ENCODE measurements around the gene ACADSB.

ACADSB gene

DNA sequence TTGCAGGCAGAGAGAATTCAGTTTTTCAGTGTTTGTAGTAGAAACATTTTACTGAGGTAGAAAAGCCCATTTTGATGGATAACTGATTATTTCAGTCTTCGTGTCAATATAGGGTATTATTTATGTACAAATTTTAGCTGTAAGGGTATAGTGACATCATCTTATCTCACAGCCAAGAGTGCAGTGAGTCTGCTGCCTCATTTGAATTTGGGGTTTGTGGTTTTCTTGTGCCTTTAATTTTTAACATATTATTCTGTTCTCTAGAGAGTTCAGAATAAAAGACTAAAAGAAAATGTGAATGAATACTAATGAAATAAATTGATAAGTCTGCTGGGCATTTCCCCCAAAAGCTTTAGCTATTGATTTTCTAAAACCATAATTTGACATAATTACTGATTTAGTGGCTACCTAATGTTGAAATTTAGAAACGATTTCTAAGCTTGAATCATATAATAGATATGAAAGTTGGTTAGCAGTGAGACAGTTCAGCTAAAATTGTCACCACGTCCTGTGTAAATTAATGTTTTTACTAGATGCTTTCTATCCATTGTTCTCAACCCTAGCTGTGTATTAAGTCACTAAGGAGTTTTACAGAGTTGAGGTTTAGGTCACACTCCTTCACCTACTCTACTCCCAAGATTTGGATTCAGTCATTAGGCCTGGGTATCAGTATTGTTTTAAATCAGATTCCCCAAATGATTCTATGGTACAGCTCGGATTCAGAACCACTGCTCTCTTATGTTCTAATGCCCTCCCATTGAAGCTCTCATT lies 37.3 kb downstream of the ACADSB start:
- Histone ChIP-seq H3K27me3 (ENCODE audit: control insufficient read depth, insufficient read depth, low read length) (no peaks in the 10 kb centered on the region), H3K4me3 (ENCODE audit: low read depth, low read length) (no peak overlapping the region), H3K4me1 (ENCODE audit: control insufficient read depth, insufficient read depth, low read length) (no peaks in the 10 kb centered on the region), H3K36me3 (ENCODE audit: control insufficient read depth, insufficient read depth, low read length) (no peaks in the 10 kb centered on the region), H3K9me3 (ENCODE audit: control insufficient read depth, insufficient read depth, low read length) (no peaks in the 10 kb centered on the region), H3K9ac (ENCODE audit: low read depth, low read length) (no peak overlapping the region)

DNA sequence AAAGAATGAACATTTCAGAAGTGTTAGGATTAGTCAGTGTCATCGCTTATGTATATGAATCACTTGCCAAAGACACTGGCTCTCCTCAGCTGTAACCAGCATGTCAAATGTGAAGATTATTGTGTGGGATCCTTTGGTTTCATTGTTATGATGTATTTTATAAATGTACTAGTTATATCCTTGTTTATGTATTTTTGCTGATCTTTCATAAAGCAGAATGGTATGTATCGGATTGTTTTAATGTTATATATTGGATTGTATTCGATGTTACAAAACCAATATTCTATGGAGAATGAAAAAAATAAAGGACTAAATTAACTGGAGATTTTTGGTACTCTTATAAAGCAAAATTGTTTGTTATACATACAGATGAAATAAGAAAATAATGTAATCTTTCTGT lies 49.2 kb downstream of the ACADSB start:
- Histone ChIP-seq H3K9me3 (ENCODE audit: control insufficient read depth, insufficient read depth, low read length) (no peaks in the 10 kb centered on the region), H3K4me1 (ENCODE audit: control insufficient read depth, insufficient read depth, low read length) (no peaks in the 10 kb centered on the region), H3K9ac (ENCODE audit: low read depth, low read length) (no peak overlapping the region), H3K27me3 (ENCODE audit: control insufficient read depth, insufficient read depth, low read length) (no peaks in the 10 kb centered on the region), H3K36me3 (ENCODE audit: control insufficient read depth, insufficient read depth, low read length) (no peaks in the 10 kb centered on the region), H3K4me3 (ENCODE audit: low read depth, low read length) (no peak overlapping the region)

DNA sequence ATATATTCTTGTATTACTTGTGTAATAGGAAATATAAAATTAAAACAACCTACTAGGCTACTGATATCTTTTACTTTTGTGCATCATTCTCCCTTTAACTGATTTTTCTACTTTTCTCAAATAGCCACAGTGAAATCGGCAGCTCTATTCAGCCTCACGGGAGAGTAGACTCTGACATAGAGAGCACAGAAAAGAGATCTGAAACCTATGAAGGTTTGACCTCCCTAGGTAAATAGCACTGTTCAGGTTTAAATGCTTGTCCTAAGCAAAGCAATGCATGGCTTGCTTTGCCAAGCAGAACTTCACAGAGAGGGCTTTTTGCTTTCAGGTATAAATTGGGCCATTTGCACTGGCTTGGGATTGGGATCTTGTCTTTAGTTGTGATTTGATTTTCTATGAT lies 53.1 kb downstream of the ACADSB start:
- Histone ChIP-seq H3K9me3 (ENCODE audit: control insufficient read depth, insufficient read depth, low read length) (no peaks in the 10 kb centered on the region), H3K9ac (ENCODE audit: low read depth, low read length) (no peak overlapping the region), H3K36me3 (ENCODE audit: control insufficient read depth, insufficient read depth, low read length) (no peaks in the 10 kb centered on the region), H3K4me1 (ENCODE audit: control insufficient read depth, insufficient read depth, low read length) (no peaks in the 10 kb centered on the region), H3K4me3 (ENCODE audit: low read depth, low read length) (no peak overlapping the region), H3K27me3 (ENCODE audit: control insufficient read depth, insufficient read depth, low read length) (no peaks in the 10 kb centered on the region)

DNA sequence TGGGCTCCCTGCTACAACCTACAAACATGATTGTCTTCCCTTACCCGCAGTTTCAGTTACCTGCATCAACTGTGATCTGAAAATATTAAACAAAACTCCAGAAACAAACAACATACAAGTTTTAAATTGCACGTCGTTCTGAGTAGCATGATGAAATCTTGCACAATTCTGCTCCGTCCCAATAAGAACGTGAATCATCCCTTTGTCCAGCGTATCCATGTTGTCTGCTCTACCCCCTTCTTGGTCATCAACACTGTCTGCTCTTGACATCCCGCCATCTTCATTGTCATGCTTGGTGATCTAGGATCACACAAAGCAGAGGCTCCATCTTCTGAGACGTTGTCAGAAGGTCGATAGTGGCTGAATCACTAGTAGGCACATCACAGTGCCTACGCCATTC lies 53.9 kb downstream of the ACADSB start:
- no peak overlapping the region for H3K9ac ChIP-seq (ENCODE audit: low read depth, low read length)
- no peaks in the 10 kb centered on the region for H3K9me3 ChIP-seq (ENCODE audit: control insufficient read depth, insufficient read depth, low read length)
- no peaks in the 10 kb centered on the region for H3K4me1 ChIP-seq (ENCODE audit: control insufficient read depth, insufficient read depth, low read length)
- no peaks in the 10 kb centered on the region for H3K36me3 ChIP-seq (ENCODE audit: control insufficient read depth, insufficient read depth, low read length)
- H3K27me3 ChIP-seq (ENCODE audit: control insufficient read depth, insufficient read depth, low read length), result no peaks in the 10 kb centered on the region
- H3K4me3 ChIP-seq (ENCODE audit: low read depth, low read length), result no peak overlapping the region

DNA sequence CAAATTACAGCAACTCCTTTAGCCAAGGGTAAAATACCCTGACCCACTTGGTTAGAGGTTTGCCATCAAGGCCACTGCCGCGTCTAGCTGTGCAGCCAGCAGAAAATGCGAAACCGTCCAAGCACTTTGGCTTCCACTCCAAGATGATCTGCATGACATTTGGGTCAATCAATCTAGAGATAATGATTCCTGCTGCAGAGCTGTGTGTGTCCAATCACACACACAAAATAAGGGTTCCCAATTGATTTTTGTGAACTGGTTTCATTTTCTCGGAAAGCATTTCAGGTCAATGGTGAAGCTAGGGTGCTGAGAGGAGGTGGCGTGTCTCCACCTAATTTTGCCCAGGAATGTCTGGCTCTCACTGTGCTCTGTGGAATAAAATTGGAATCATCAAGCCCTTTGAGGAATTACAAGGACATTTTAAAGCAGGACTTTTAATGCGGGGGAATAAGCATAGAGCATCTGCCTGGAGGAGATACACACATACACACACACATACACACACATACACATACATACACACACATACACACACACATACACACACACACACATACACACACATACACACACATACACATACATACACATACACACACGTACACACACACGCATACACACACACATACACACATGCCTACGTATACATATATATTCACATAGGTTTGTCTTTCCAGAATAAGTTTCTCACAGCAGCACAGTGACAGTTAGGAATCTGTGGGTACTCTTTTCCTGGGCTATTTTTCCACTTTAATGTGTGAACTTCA lies 59.5 kb downstream of the ACADSB start:
- no peak overlapping the region for H3K4me3 ChIP-seq (ENCODE audit: low read depth, low read length)
- no peak overlapping the region for H3K9ac ChIP-seq (ENCODE audit: low read depth, low read length)
- no peaks in the 10 kb centered on the region for H3K27me3 ChIP-seq (ENCODE audit: control insufficient read depth, insufficient read depth, low read length)
- no peaks in the 10 kb centered on the region for H3K9me3 ChIP-seq (ENCODE audit: control insufficient read depth, insufficient read depth, low read length)
- no peaks in the 10 kb centered on the region for H3K36me3 ChIP-seq (ENCODE audit: control insufficient read depth, insufficient read depth, low read length)
- H3K4me1 ChIP-seq (ENCODE audit: control insufficient read depth, insufficient read depth, low read length), result no peaks in the 10 kb centered on the region

DNA sequence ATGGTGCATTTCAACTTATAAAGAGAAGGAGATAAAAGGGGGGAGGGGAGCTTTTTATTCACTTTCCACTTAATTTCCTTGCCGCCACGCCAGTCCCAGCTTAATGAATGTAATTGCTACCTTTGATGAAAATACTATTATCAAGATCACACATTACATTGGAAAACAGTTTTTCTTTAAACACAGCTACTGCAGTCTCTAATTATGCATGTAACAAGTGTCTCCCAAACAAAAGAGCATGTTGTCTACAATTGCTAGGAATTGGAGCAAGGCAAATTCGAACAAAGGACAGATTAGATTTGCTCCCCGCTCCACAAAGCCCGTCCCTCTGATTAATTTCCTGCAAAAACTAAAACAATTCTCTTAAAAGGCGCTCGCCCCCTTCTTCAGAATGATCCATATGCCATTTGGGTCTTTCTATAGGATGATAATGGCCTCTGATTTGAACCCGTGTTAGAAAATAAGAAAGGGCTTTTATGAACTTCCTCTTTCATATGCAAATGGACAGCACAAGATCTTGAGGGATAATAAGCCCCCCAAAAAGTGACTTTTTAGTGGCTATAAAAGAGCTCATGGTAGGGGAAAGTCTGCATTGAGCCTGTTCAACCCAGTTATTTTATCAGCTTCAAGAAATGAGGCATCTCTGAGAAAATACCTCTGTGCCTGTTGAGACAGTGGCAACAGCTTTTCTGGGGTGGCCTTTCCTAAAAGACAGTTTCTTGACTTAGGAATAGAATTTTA lies 60.6 kb downstream of the ACADSB start:
- no peaks in the 10 kb centered on the region for H3K36me3 ChIP-seq (ENCODE audit: control insufficient read depth, insufficient read depth, low read length)
- no peaks in the 10 kb centered on the region for H3K9me3 ChIP-seq (ENCODE audit: control insufficient read depth, insufficient read depth, low read length)
- H3K4me1 ChIP-seq (ENCODE audit: control insufficient read depth, insufficient read depth, low read length), result no peaks in the 10 kb centered on the region
- H3K4me3 ChIP-seq (ENCODE audit: low read depth, low read length), result no peak overlapping the region
- no peaks in the 10 kb centered on the region for H3K27me3 ChIP-seq (ENCODE audit: control insufficient read depth, insufficient read depth, low read length)
- no peak overlapping the region for H3K9ac ChIP-seq (ENCODE audit: low read depth, low read length)

DNA sequence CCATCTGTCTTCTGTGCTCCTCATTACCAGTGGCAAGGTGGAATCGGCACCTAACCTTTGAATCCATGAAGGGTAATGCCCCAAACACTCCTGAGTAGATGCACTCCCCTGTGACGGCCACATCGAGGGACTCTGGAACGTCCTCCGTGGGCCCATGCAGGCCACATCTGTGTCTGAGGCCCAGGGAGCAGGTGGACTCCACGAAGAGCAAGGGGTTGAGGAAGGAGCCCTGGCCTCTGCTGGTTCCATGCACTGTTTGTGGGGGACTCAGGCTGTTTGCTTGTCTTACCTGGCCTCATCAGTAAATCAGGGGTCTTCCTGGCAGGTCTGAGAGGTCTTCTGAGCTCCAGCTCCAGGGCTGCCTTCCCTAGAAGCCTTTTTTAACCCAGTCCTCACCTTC lies 64.4 kb downstream of the ACADSB start:
- no peaks in the 10 kb centered on the region for H3K27me3 ChIP-seq (ENCODE audit: control insufficient read depth, insufficient read depth, low read length)
- no peak overlapping the region for H3K4me3 ChIP-seq (ENCODE audit: low read depth, low read length)
- no peaks in the 10 kb centered on the region for H3K9me3 ChIP-seq (ENCODE audit: control insufficient read depth, insufficient read depth, low read length)
- no peak overlapping the region for H3K9ac ChIP-seq (ENCODE audit: low read depth, low read length)
- H3K36me3 ChIP-seq (ENCODE audit: control insufficient read depth, insufficient read depth, low read length), result no peaks in the 10 kb centered on the region
- no peaks in the 10 kb centered on the region for H3K4me1 ChIP-seq (ENCODE audit: control insufficient read depth, insufficient read depth, low read length)

DNA sequence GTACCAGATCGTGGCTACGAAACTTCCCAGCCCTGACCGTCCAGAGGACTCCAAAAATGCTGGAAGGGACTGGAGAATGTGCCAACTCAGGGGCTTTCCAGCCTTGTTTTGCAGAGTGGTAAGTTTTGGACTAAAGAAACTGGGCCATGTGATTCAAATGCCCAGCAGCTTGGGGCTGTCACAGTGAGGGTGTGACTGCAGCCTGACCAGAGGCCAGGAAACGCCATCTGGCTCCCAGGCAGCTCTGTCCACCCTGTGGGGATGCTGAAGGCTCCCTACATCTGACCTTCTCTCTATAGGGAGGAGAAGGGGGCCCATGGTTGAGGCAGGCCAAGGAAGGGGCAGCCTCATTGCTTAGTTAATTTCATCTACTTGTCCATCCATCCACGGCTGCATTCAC lies 65.4 kb downstream of the ACADSB start:
- Histone ChIP-seq H3K4me3 (ENCODE audit: low read depth, low read length) (no peak overlapping the region), H3K9ac (ENCODE audit: low read depth, low read length) (no peak overlapping the region), H3K27me3 (ENCODE audit: control insufficient read depth, insufficient read depth, low read length) (no peaks in the 10 kb centered on the region), H3K9me3 (ENCODE audit: control insufficient read depth, insufficient read depth, low read length) (no peaks in the 10 kb centered on the region), H3K36me3 (ENCODE audit: control insufficient read depth, insufficient read depth, low read length) (no peaks in the 10 kb centered on the region), H3K4me1 (ENCODE audit: control insufficient read depth, insufficient read depth, low read length) (no peaks in the 10 kb centered on the region)

DNA sequence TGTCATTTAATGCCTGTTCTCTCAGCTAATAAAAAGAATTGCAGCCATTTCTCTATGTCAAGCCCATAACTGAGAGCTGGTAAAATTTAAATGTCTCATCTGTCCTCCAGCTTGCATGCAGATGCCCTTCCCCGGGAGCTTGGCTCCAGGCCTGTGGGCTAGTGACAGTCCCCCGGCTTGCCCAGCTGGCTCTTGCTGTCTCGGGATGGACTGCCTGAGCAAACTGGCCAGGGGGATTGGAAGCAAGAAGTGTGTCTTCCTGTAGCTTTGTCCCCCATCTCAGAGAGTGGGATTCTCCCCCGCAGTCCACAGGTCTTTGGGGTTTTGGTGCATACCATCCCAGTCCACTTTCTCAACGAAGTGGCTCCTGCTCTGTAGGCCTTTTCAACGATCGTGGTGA lies 73.1 kb downstream of the ACADSB start:
- H3K4me1 ChIP-seq (ENCODE audit: control insufficient read depth, insufficient read depth, low read length), result no peaks in the 10 kb centered on the region
- H3K9me3 ChIP-seq (ENCODE audit: control insufficient read depth, insufficient read depth, low read length), result no peaks in the 10 kb centered on the region
- no peak overlapping the region for H3K9ac ChIP-seq (ENCODE audit: low read depth, low read length)
- H3K36me3 ChIP-seq (ENCODE audit: control insufficient read depth, insufficient read depth, low read length), result no peaks in the 10 kb centered on the region
- no peak overlapping the region for H3K4me3 ChIP-seq (ENCODE audit: low read depth, low read length)
- H3K27me3 ChIP-seq (ENCODE audit: control insufficient read depth, insufficient read depth, low read length), result no peaks in the 10 kb centered on the region

DNA sequence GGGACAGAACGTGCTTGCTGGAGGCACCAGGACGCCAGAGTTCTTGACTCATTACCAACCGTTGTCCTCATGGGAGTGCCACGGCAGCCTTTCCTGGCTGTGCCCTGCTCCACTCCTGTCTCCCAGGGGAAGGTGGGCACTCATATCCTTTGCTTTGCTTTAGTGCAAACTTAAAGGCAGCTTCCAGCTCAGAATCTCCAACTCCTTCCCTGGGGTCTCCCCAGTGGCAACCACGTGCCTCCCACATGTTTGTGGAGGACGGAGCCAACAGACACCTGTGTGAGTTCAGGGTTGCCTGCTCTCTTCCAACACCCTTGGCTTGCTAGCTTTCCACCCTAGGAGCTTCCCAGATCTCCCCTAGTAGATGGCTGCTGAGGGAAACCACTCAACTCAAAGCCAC lies 75.0 kb downstream of the ACADSB start:
- H3K9ac ChIP-seq (ENCODE audit: low read depth, low read length), result no peak overlapping the region
- no peak overlapping the region for H3K4me3 ChIP-seq (ENCODE audit: low read depth, low read length)
- no peaks in the 10 kb centered on the region for H3K9me3 ChIP-seq (ENCODE audit: control insufficient read depth, insufficient read depth, low read length)
- H3K27me3 ChIP-seq (ENCODE audit: control insufficient read depth, insufficient read depth, low read length), result no peaks in the 10 kb centered on the region
- no peaks in the 10 kb centered on the region for H3K36me3 ChIP-seq (ENCODE audit: control insufficient read depth, insufficient read depth, low read length)
- no peaks in the 10 kb centered on the region for H3K4me1 ChIP-seq (ENCODE audit: control insufficient read depth, insufficient read depth, low read length)

DNA sequence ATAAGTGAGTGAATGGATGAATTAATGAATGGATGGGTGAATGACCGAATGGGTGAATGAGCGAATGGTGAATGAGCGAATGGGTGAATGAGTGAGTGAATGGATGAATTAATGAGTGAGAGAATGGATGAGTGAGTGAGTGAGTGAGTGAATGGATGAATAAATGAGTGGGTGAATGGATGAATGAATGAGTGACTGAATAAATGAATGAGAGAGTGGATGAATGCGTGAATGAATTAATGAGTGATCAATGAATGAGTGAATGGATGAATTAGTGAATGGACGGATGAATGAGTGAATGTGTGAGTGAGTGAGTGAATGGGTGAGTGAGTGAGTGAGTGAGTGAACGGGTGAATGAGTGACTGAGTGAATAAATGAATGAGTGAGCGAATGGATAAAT lies 77.5 kb downstream of the ACADSB start:
- Histone ChIP-seq H3K4me3 (ENCODE audit: low read depth, low read length) (no peak overlapping the region), H3K27me3 (ENCODE audit: control insufficient read depth, insufficient read depth, low read length) (no peaks in the 10 kb centered on the region), H3K36me3 (ENCODE audit: control insufficient read depth, insufficient read depth, low read length) (no peaks in the 10 kb centered on the region), H3K9me3 (ENCODE audit: control insufficient read depth, insufficient read depth, low read length) (no peaks in the 10 kb centered on the region), H3K4me1 (ENCODE audit: control insufficient read depth, insufficient read depth, low read length) (no peaks in the 10 kb centered on the region), H3K9ac (ENCODE audit: low read depth, low read length) (no peak overlapping the region)

DNA sequence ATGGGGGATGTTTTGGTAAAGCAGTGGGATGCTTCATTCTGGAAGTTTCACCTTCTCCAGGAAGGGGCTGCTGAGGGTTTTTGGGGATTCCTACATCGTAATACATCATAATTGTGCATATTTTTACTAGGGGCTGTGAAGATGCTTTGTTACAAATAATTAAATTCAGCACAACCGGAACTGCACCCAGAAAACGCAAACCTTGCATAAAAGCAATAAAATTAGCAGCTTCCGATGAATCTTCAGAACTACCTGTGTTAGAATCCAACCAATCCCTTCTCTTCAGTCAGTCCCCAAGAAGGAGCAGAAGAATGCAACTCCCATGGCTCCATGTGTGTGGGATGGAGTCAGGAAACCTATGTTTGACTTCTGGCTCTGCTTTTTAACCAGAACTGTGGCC lies 78.5 kb downstream of the ACADSB start:
- no peaks in the 10 kb centered on the region for H3K9me3 ChIP-seq (ENCODE audit: control insufficient read depth, insufficient read depth, low read length)
- H3K4me3 ChIP-seq (ENCODE audit: low read depth, low read length), result no peak overlapping the region
- H3K4me1 ChIP-seq (ENCODE audit: control insufficient read depth, insufficient read depth, low read length), result no peaks in the 10 kb centered on the region
- H3K27me3 ChIP-seq (ENCODE audit: control insufficient read depth, insufficient read depth, low read length), result peaks cover 2% of the 10 kb centered on the region
- no peak overlapping the region for H3K9ac ChIP-seq (ENCODE audit: low read depth, low read length)
- no peaks in the 10 kb centered on the region for H3K36me3 ChIP-seq (ENCODE audit: control insufficient read depth, insufficient read depth, low read length)
